Measurements from ENCODE around the gene OTUB1.

The OTUB1 gene

DNA sequence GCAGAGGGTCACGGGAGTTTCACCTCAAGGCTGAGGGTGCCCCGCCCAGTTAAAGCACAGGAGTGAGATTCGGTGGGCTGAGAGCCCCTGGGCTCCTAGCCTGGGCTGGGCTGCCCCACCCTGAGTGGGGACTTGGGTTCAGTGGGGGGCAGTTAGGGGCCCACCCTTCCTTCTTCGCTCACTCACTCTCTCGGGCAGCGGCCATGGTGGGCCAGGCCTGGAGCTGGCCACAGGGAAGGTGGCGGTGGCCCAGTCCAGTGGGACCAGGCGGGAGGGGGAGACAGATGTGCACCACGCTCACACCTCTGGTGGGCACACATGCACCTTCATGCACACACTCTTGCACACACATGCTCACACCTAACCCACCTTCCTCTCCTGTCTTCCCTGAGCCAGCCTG is 55.6 kb downstream of the OTUB1 start:
- no peak overlapping the region for H3K4me2 ChIP-seq (ENCODE audit: insufficient read depth, low read length, poor library complexity, severe bottlenecking)
- peak overlapping the region; percentile 68 for H3K23ac ChIP-seq (ENCODE audit: low read depth, low read length, poor library complexity)
- peak overlapping the region; percentile 92 for H2AK5ac ChIP-seq (ENCODE audit: low read depth, low read length)
- peak overlapping the region; percentile 47 for H2BK120ac ChIP-seq (ENCODE audit: low read depth, low read length)
- H3K9ac ChIP-seq (ENCODE audit: low read depth, low read length, poor library complexity) = peak overlapping the region; percentile 66
- no peak overlapping the region for H3K4me3 ChIP-seq (ENCODE audit: low read length in 2 of 2)
- no peaks in the 10 kb centered on the region for H3K9me3 ChIP-seq (replicated peaks in 1 of 2; ENCODE audit: control insufficient read depth in 2 of 2, insufficient read depth in 1 of 2, low read depth in 1 of 2, low read length in 2 of 2)
- peaks cover 5 to 23% (median 21%) of the 10 kb centered on the region in 3 experiments for H3K27me3 ChIP-seq (ENCODE audit: control insufficient read depth in 3 of 3, insufficient read depth in 3 of 3, low read depth in 1 of 3, low read length in 3 of 3)
- peak overlapping the region; percentile 33 for H2BK12ac ChIP-seq (ENCODE audit: low read length)
- no peaks in the 10 kb centered on the region for H3K36me3 ChIP-seq (replicated peaks in 1 of 2; ENCODE audit: control insufficient read depth in 2 of 2, insufficient read depth in 2 of 2, low read length in 2 of 2)
- no peak for DNase-seq (ENCODE audit: low spot score)
- H4K91ac ChIP-seq (ENCODE audit: low read depth, low read length, poor library complexity) = no peak overlapping the region
- no peak overlapping the region for H3K27ac ChIP-seq (replicated peaks; ENCODE audit: low read length)
- peak overlapping the region; percentile 78 for H2BK5ac ChIP-seq (ENCODE audit: low read length)
- H3K18ac ChIP-seq (ENCODE audit: low read length) = peak overlapping the region; percentile 86
- H3K79me1 ChIP-seq (ENCODE audit: low read depth, low read length) = no peaks in the 10 kb centered on the region
- peaks cover 25 to 26% of the 10 kb centered on the region in 2 donors for H3K4me1 ChIP-seq (ENCODE audit: control insufficient read depth in 2 of 2, insufficient read depth in 1 of 2, low read depth in 1 of 2, low read length in 2 of 2)
- H2BK15ac ChIP-seq (ENCODE audit: low read length) = peak overlapping the region; percentile 90
- no CpG with 5 or more reads among the region's 9 CpGs for WGBS, 2 donors (ENCODE audit: extremely low coverage in 2 of 2, insufficient read length in 2 of 2, insufficient replicate concordance in 1 of 2)
- H3K4ac ChIP-seq (ENCODE audit: low read length) = no peak overlapping the region
- H2AFZ ChIP-seq (ENCODE audit: low read length) = no peak overlapping the region
- peak overlapping the region; percentile 85 for H3K14ac ChIP-seq (ENCODE audit: low read length)
- no peak overlapping the region for H4K8ac ChIP-seq (ENCODE audit: low read depth, low read length)

DNA sequence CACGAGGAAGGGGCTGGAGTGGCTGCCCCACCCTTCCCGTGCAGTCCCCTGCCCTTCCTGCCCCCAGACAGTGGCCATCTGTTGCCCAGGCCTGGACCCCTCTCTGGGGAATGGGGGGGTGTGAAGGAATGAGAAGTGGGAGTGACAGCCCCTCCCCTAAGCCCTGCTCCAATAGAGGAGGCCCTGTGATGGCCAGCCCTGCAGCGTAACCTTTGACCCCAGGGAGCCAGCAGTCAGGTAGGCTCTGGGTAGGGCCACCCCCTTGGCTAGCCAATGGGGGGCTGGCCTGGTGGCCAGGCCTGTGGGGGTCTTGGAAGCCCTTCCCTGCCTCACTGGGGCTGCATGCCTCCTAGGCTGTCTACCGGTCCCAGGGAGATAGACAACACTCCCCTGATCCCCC is 56.1 kb downstream of the OTUB1 start:
- no peak overlapping the region for H2BK5ac ChIP-seq (ENCODE audit: low read length)
- H3K4me2 ChIP-seq (ENCODE audit: insufficient read depth, low read length, poor library complexity, severe bottlenecking) = no peak overlapping the region
- H3K4ac ChIP-seq (ENCODE audit: low read length) = no peak overlapping the region
- H2BK120ac ChIP-seq (ENCODE audit: low read depth, low read length) = no peak overlapping the region
- H2BK15ac ChIP-seq (ENCODE audit: low read length) = peak overlapping the region; percentile 90
- no peaks in the 10 kb centered on the region for H3K79me1 ChIP-seq (ENCODE audit: low read depth, low read length)
- no peak overlapping the region for H4K91ac ChIP-seq (ENCODE audit: low read depth, low read length, poor library complexity)
- H2AK5ac ChIP-seq (ENCODE audit: low read depth, low read length) = peak overlapping the region; percentile 92
- peaks cover under 1 to 19% (median 16%) of the 10 kb centered on the region in 3 experiments for H3K27me3 ChIP-seq (ENCODE audit: control insufficient read depth in 3 of 3, insufficient read depth in 3 of 3, low read depth in 1 of 3, low read length in 3 of 3)
- peaks cover 24 to 26% of the 10 kb centered on the region in 2 donors for H3K4me1 ChIP-seq (ENCODE audit: control insufficient read depth in 2 of 2, insufficient read depth in 1 of 2, low read depth in 1 of 2, low read length in 2 of 2)
- peak overlapping the region; percentile 86 for H3K18ac ChIP-seq (ENCODE audit: low read length)
- H3K23ac ChIP-seq (ENCODE audit: low read depth, low read length, poor library complexity) = peak overlapping the region; percentile 68
- no peak overlapping the region for H4K8ac ChIP-seq (ENCODE audit: low read depth, low read length)
- H2AFZ ChIP-seq (ENCODE audit: low read length) = no peak overlapping the region
- no peak overlapping the region for H3K27ac ChIP-seq (replicated peaks; ENCODE audit: low read length)
- no peak for DNase-seq (ENCODE audit: low spot score)
- no CpG with 5 or more reads among the region's 4 CpGs for WGBS, 2 donors (ENCODE audit: extremely low coverage in 2 of 2, insufficient read length in 2 of 2, insufficient replicate concordance in 1 of 2)
- no peaks in the 10 kb centered on the region for H3K36me3 ChIP-seq (replicated peaks in 1 of 2; ENCODE audit: control insufficient read depth in 2 of 2, insufficient read depth in 2 of 2, low read length in 2 of 2)
- H3K14ac ChIP-seq (ENCODE audit: low read length) = no peak overlapping the region
- H2BK12ac ChIP-seq (ENCODE audit: low read length) = peak overlapping the region; percentile 33
- H3K9me3 ChIP-seq (replicated peaks in 1 of 2; ENCODE audit: control insufficient read depth in 2 of 2, insufficient read depth in 1 of 2, low read depth in 1 of 2, low read length in 2 of 2) = no peaks in the 10 kb centered on the region
- H3K4me3 ChIP-seq (ENCODE audit: low read length in 2 of 2) = no peak overlapping the region
- H3K9ac ChIP-seq (ENCODE audit: low read depth, low read length, poor library complexity) = no peak overlapping the region

DNA sequence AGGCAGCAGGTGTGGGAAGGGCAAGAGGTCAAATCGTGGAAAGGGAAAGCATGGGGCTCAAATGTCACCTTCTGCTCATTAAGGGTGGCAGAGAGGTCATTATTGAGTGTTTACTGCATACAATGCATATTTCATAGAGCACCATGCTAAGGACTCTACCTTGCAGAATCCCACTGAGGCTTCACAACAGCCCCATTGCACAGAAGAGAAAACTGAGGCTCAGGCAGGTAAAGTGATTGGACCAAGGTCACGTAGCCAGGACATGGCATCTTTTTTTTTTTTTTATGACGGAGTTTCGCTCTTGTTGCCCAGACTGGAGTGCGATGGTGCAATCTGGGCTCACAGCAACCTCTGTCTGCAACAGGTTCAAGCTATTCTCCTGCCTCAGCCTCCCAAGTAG is 57.3 kb downstream of the OTUB1 start:
- H2BK120ac ChIP-seq (ENCODE audit: low read depth, low read length) = no peak overlapping the region
- H3K27me3 ChIP-seq (ENCODE audit: control insufficient read depth in 3 of 3, insufficient read depth in 3 of 3, low read depth in 1 of 3, low read length in 3 of 3) = peaks cover 0 to 7% (median 5%) of the 10 kb centered on the region in 3 experiments
- H2AFZ ChIP-seq (ENCODE audit: low read length) = no peak overlapping the region
- H3K4me1 ChIP-seq (ENCODE audit: control insufficient read depth in 2 of 2, insufficient read depth in 1 of 2, low read depth in 1 of 2, low read length in 2 of 2) = peaks cover 33 to 35% of the 10 kb centered on the region in 2 donors
- H3K79me1 ChIP-seq (ENCODE audit: low read depth, low read length) = no peaks in the 10 kb centered on the region
- H2AK5ac ChIP-seq (ENCODE audit: low read depth, low read length) = no peak overlapping the region
- peak overlapping the region; percentile 25 for H3K18ac ChIP-seq (ENCODE audit: low read length)
- H3K36me3 ChIP-seq (replicated peaks in 1 of 2; ENCODE audit: control insufficient read depth in 2 of 2, insufficient read depth in 2 of 2, low read length in 2 of 2) = no peaks in the 10 kb centered on the region
- H2BK5ac ChIP-seq (ENCODE audit: low read length) = no peak overlapping the region
- no peak overlapping the region for H4K91ac ChIP-seq (ENCODE audit: low read depth, low read length, poor library complexity)
- no peak overlapping the region for H3K4me3 ChIP-seq (ENCODE audit: low read length in 2 of 2)
- no peaks in the 10 kb centered on the region for H3K9me3 ChIP-seq (replicated peaks in 1 of 2; ENCODE audit: control insufficient read depth in 2 of 2, insufficient read depth in 1 of 2, low read depth in 1 of 2, low read length in 2 of 2)
- no peak overlapping the region for H3K4ac ChIP-seq (ENCODE audit: low read length)
- no peak overlapping the region for H3K23ac ChIP-seq (ENCODE audit: low read depth, low read length, poor library complexity)
- no peak overlapping the region for H2BK15ac ChIP-seq (ENCODE audit: low read length)
- no peak overlapping the region for H3K4me2 ChIP-seq (ENCODE audit: insufficient read depth, low read length, poor library complexity, severe bottlenecking)
- no CpG with 5 or more reads among the region's 5 CpGs for WGBS, 2 donors (ENCODE audit: extremely low coverage in 2 of 2, insufficient read length in 2 of 2, insufficient replicate concordance in 1 of 2)
- no peak overlapping the region for H3K27ac ChIP-seq (replicated peaks; ENCODE audit: low read length)
- no peak overlapping the region for H2BK12ac ChIP-seq (ENCODE audit: low read length)
- no peak overlapping the region for H4K8ac ChIP-seq (ENCODE audit: low read depth, low read length)
- no peak overlapping the region for H3K9ac ChIP-seq (ENCODE audit: low read depth, low read length, poor library complexity)
- DNase-seq (ENCODE audit: low spot score) = no peak
- H3K14ac ChIP-seq (ENCODE audit: low read length) = no peak overlapping the region

DNA sequence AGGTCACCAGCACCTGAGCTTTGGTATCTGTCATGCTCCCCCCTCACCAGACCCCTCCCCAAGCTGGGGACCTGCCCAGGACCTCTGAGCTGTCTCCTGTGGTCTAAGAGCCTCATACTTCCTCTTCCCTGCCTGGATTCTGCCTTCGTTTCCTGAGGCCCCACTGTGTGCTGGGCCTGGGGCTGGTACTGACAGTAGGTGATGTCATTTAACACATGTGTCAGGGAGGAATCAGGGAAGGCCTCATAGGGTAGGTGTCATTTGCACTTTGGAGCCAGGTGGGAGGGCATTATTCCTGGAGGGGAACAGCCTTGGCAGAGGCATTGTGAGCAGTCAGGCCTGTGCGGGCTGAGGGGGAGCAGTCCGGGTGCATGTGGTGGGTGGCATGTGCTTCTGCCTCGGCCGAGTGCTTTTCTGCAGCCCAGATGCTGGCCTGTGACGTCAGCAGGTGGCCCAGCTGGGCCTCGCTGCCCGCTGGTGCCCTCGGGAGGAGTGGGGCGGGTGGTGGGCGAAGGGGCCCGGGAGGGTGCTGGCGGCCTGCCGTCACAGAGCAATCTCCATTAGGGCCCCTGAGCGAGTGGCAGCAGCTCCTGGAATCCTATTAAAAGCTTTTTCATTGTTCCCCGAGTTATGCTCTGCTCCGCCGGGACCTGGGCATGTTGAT is 58.6 kb downstream of the OTUB1 start:
- peak overlapping the region; percentile 7 for H2BK5ac ChIP-seq (ENCODE audit: low read length)
- no peak overlapping the region for H4K8ac ChIP-seq (ENCODE audit: low read depth, low read length)
- no peak overlapping the region for H3K4me3 ChIP-seq (ENCODE audit: low read length in 2 of 2)
- peak overlapping the region; percentile 83 for H2BK15ac ChIP-seq (ENCODE audit: low read length)
- H3K14ac ChIP-seq (ENCODE audit: low read length) = no peak overlapping the region
- H4K91ac ChIP-seq (ENCODE audit: low read depth, low read length, poor library complexity) = no peak overlapping the region
- H3K27me3 ChIP-seq (ENCODE audit: control insufficient read depth in 3 of 3, insufficient read depth in 3 of 3, low read depth in 1 of 3, low read length in 3 of 3) = peaks cover 0 to 1% (median 0%) of the 10 kb centered on the region in 3 experiments
- no peak overlapping the region for H2BK120ac ChIP-seq (ENCODE audit: low read depth, low read length)
- no peak overlapping the region for H3K9ac ChIP-seq (ENCODE audit: low read depth, low read length, poor library complexity)
- no peaks in the 10 kb centered on the region for H3K36me3 ChIP-seq (replicated peaks in 1 of 2; ENCODE audit: control insufficient read depth in 2 of 2, insufficient read depth in 2 of 2, low read length in 2 of 2)
- H3K79me1 ChIP-seq (ENCODE audit: low read depth, low read length) = no peaks in the 10 kb centered on the region
- no peak overlapping the region for H3K27ac ChIP-seq (replicated peaks; ENCODE audit: low read length)
- peak overlapping the region; percentile 72 for H3K18ac ChIP-seq (ENCODE audit: low read length)
- no peak overlapping the region for H3K4me2 ChIP-seq (ENCODE audit: insufficient read depth, low read length, poor library complexity, severe bottlenecking)
- no CpG with 5 or more reads among the region's 18 CpGs for WGBS, 2 donors (ENCODE audit: extremely low coverage in 2 of 2, insufficient read length in 2 of 2, insufficient replicate concordance in 1 of 2)
- no peak for DNase-seq (ENCODE audit: low spot score)
- H3K4me1 ChIP-seq (ENCODE audit: control insufficient read depth in 2 of 2, insufficient read depth in 1 of 2, low read depth in 1 of 2, low read length in 2 of 2) = peaks cover 33 to 38% of the 10 kb centered on the region in 2 donors
- no peak overlapping the region for H3K4ac ChIP-seq (ENCODE audit: low read length)
- no peaks in the 10 kb centered on the region for H3K9me3 ChIP-seq (replicated peaks in 1 of 2; ENCODE audit: control insufficient read depth in 2 of 2, insufficient read depth in 1 of 2, low read depth in 1 of 2, low read length in 2 of 2)
- H2AFZ ChIP-seq (ENCODE audit: low read length) = no peak overlapping the region
- H2AK5ac ChIP-seq (ENCODE audit: low read depth, low read length) = peak overlapping the region; percentile 91
- peak overlapping the region; percentile 76 for H2BK12ac ChIP-seq (ENCODE audit: low read length)
- peak overlapping the region; percentile 37 for H3K23ac ChIP-seq (ENCODE audit: low read depth, low read length, poor library complexity)
